SK-N-MC (cell line): ENCODE measurements around the gene TMEM131.

Source experiments
- DNase-seq: peaks from one replicate; pipeline ENCODE4 v3.0.0-alpha.2; 2011; ENCODE audit warnings: low read depth, low spot score
- H3K27ac ChIP-seq: fragments of 200-600 bp; sonication (generic); 2 replicates; pipeline ENCODE4 v1.5.1; 2016; ENCODE audit warnings: mixed run types
- H3K36me3 ChIP-seq: fragments of 200-600 bp; sonication (generic); 2 replicates; pipeline ENCODE4 v1.6.1; 2017; ENCODE audit warnings: antibody characterized with exemption, low read length, mixed read lengths; ENCODE audit not compliant: insufficient read depth
- H3K4me3 ChIP-seq: fragments of 200-600 bp; sonication (generic); 2 replicates; pipeline ENCODE4 v1.5.1; 2016
- H3K9ac ChIP-seq: fragments of 200-600 bp; sonication (generic); 2 replicates; pipeline ENCODE4 v1.8.0; 2017; ENCODE audit warnings: mixed run types, mixed read lengths; ENCODE audit not compliant: insufficient read length
- H3K9me3 ChIP-seq: fragments of 200-600 bp; sonication (generic); 2 replicates; pipeline ENCODE4 v1.6.1; 2017; ENCODE audit warnings: low read depth, mild to moderate bottlenecking, antibody characterized with exemption, low read length, moderate library complexity, mixed read lengths
- EZH2 ChIP-seq: fragments of 200-600 bp; sonication (generic); IDR thresholded peaks from one replicate; pipeline ENCODE4 v1.6.1; 2017; ENCODE audit warnings: antibody characterized with exemption
- FOXP2 ChIP-seq: optimal IDR thresholded peaks from 2 replicates; pipeline ENCODE3; 2011; ENCODE audit warnings: mild to moderate bottlenecking, moderate library complexity; ENCODE audit not compliant: insufficient read depth; ENCODE audit errors: extremely low read length, control extremely low read depth
- POLR2AphosphoS5 ChIP-seq: IDR thresholded peaks from 2 replicates; pipeline ENCODE4 v1.6.1; 2012; ENCODE audit warnings: mild to moderate bottlenecking, low read depth, low read length, borderline replicate concordance

Gene TMEM131

GRCh38 chr2:97969081-97970067 lies 26.4 kb downstream of the TMEM131 start:
- H3K36me3 ChIP-seq: no peaks in the 10 kb centered on the region
- H3K4me3 ChIP-seq: no peak overlapping the region
- H3K9ac ChIP-seq: no peak overlapping the region
- DNase-seq: no peak
- no peak overlapping the region; the same call in 1 of the 2 replicates for H3K27ac ChIP-seq
- H3K9me3 ChIP-seq: peaks cover 9% of the 10 kb centered on the region; the same call in 1 of the 2 replicates
- TF ChIP-seq EZH2 (no peak), POLR2AphosphoS5 (no peak), FOXP2 (no peak)

- no peak overlapping the region for H3K27ac ChIP-seq
- DNase-seq: no peak
Observed at GRCh38 chr2:97967931-97968627, 27.7 kb downstream of the TMEM131 start.

GRCh38 chr2:97967216-97967592 lies 28.5 kb downstream of the TMEM131 start:
- no peak for DNase-seq
- TF ChIP-seq EZH2: no peak
- no peak for TF ChIP-seq POLR2AphosphoS5
- no peak for TF ChIP-seq FOXP2
- Histone ChIP-seq H3K9me3 (no peaks in the 10 kb centered on the region), H3K9ac (no peak overlapping the region), H3K4me3 (no peak overlapping the region), H3K36me3 (no peaks in the 10 kb centered on the region), H3K27ac (no peak overlapping the region)

More at GRCh38 chr2:97967931-97968627, 27.7 kb downstream of the TMEM131 start:
- Histone ChIP-seq H3K9me3 (peaks cover 2% of the 10 kb centered on the region; the same call in 1 of the 2 replicates), H3K36me3 (no peaks in the 10 kb centered on the region), H3K4me3 (no peak overlapping the region), H3K9ac (no peak overlapping the region)
- no peak for TF ChIP-seq POLR2AphosphoS5

- DNase-seq: no peak
- H3K4me3 ChIP-seq: no peak overlapping the region
- TF ChIP-seq EZH2: no peak
- no peaks in the 10 kb centered on the region for H3K36me3 ChIP-seq
- no peak overlapping the region for H3K27ac ChIP-seq
- no peak overlapping the region for H3K9ac ChIP-seq
- no peaks in the 10 kb centered on the region for H3K9me3 ChIP-seq
Observed at GRCh38 chr2:97966545-97967215, 29.1 kb downstream of the TMEM131 start.

- Histone ChIP-seq H3K4me3 (no peak overlapping the region), H3K9ac (no peak overlapping the region), H3K9me3 (no peaks in the 10 kb centered on the region), H3K27ac (no peak overlapping the region), H3K36me3 (no peaks in the 10 kb centered on the region)
- TF ChIP-seq EZH2 (no peak), POLR2AphosphoS5 (no peak), FOXP2 (no peak)
- DNase-seq: no peak
Observed at GRCh38 chr2:97965116-97965515, 30.6 kb downstream of the TMEM131 start.

GRCh38 chr2:97963880-97964279 lies 31.9 kb downstream of the TMEM131 start:
- no peaks in the 10 kb centered on the region for H3K36me3 ChIP-seq
- no peaks in the 10 kb centered on the region for H3K9me3 ChIP-seq
- no peak overlapping the region for H3K4me3 ChIP-seq
- no peak overlapping the region for H3K27ac ChIP-seq
- no peak for DNase-seq
- TF ChIP-seq FOXP2: no peak
- TF ChIP-seq POLR2AphosphoS5: no peak
- TF ChIP-seq EZH2: no peak
- no peak overlapping the region for H3K9ac ChIP-seq

GRCh38 chr2:97963079-97963406 lies 32.7 kb downstream of the TMEM131 start:
- no peak for TF ChIP-seq POLR2AphosphoS5
- TF ChIP-seq FOXP2: no peak
- no peak for TF ChIP-seq EZH2
- Histone ChIP-seq H3K27ac (no peak overlapping the region), H3K36me3 (no peaks in the 10 kb centered on the region), H3K9me3 (no peaks in the 10 kb centered on the region), H3K9ac (no peak overlapping the region), H3K4me3 (no peak overlapping the region)
- DNase-seq: no peak

GRCh38 chr2:97961534-97961933 lies 34.2 kb downstream of the TMEM131 start:
- H3K9me3 ChIP-seq: no peaks in the 10 kb centered on the region
- H3K9ac ChIP-seq: no peak overlapping the region
- no peak for DNase-seq
- H3K4me3 ChIP-seq: no peak overlapping the region
- TF ChIP-seq FOXP2 (no peak), POLR2AphosphoS5 (no peak), EZH2 (no peak)
- no peaks in the 10 kb centered on the region for H3K36me3 ChIP-seq
- no peak overlapping the region for H3K27ac ChIP-seq
